H1 (cell line): Measurements from ENCODE around the gene HBS1L. TPM values are rescaled to one million over a fixed set of nuclear protein-coding genes. Genes with fewer than 3 reads are reported as not detected.

ENCODE experiments used
- BACH1 ChIP-seq: IDR thresholded peaks from 2 replicates; pipeline ENCODE4 v1.6.1; 2012; ENCODE audit warnings: low read length, improper control_type of control experiment
- CHD7 ChIP-seq: fragments of 300-600 bp; sonication (generic); IDR thresholded peaks from 2 replicates; pipeline ENCODE4 v1.7.1; 2012; ENCODE audit warnings: low read length, moderate library complexity, mild to moderate bottlenecking, inconsistent platforms; ENCODE audit not compliant: insufficient replicate concordance
- EGR1 ChIP-seq: IDR thresholded peaks from 2 replicates; pipeline ENCODE4 v1.6.1; 2011; ENCODE audit warnings: low read depth, low read length, borderline replicate concordance
- KDM4A ChIP-seq: IDR thresholded peaks from one replicate; pipeline ENCODE4 v1.7.1; 2012; ENCODE audit warnings: low read depth, mild to moderate bottlenecking, moderate library complexity, low read length, inconsistent platforms; ENCODE audit not compliant: severe bottlenecking
- RFX5 ChIP-seq: IDR thresholded peaks from 2 replicates; pipeline ENCODE4 v1.6.1; 2011; ENCODE audit warnings: low read depth, low read length, improper control_type of control experiment, borderline replicate concordance
- SP2 ChIP-seq: IDR thresholded peaks from 2 replicates; pipeline ENCODE4 v1.6.1; 2012; ENCODE audit warnings: mild to moderate bottlenecking, low read length, inconsistent platforms
- ZNF274 ChIP-seq: IDR thresholded peaks from 2 replicates; pipeline ENCODE4 v1.7.0; 2012; ENCODE audit warnings: low read length, borderline replicate concordance; ENCODE audit errors: extremely low read depth
- polyA plus RNA-seq, 7 experiments: library from polyadenylated mRNA; depleted of rRNA in 3 of 7; stranded (reverse) in 5 of 7; unstranded in 2 of 7; fragments of >200 nt in 5 of 7; fragments of 200-250 nt in 2 of 7; gene quantifications; 1 replicate in 5 of 7; 2 replicates in 1 of 7; 4 replicates in 1 of 7; pipeline versions ENCODE4 v1.2.1 to v1.2.3, GENCODE V29; 2011 to 2013; ENCODE audit warnings: missing spikeins in 2 of 7, mixed read lengths in 2 of 7
- total RNA-seq: library from RNA; stranded (reverse); fragmentation: NEBNext Ultra II Directional; extraction: Animal tissue kit (Norgen Biotek cat#: 25700); gene quantifications from 2 replicates; pipeline ENCODE4 v1.2.1, GENCODE V29; 2021

Gene HBS1L
- total and polyA plus RNA-seq, 2 of the 8 experiments (the other 6 are each of a cell fraction or from before 2014, with no cell fraction given), result 28.1 to 97.1 TPM

GRCh38 chr6:134980846-134981245 is 73.8 kb downstream of the HBS1L start (continued):
- TF ChIP-seq CHD7 (no peak), ZNF274 (no peak), KDM4A (no peak), BACH1 (no peak), EGR1 (no peak), RFX5 (no peak), SP2 (no peak)
